ENCODE measurements around the gene IL18RAP.

The IL18RAP gene

GRCh38 chr2:102463160-102463559 is 40.2 kb downstream of the IL18RAP start:
- no peak for DNase-seq

GRCh38 chr2:102470168-102470567 is 47.2 kb downstream of the IL18RAP start:
- DNase-seq: no peak

GRCh38 chr2:102473020-102473419 is 50.1 kb downstream of the IL18RAP start, which contains the start of gene SLC9A4:
SLC9A4 (plus strand) TSS chr2:102473226; CDS start chr2:102473760, 534 bp downstream.
- DNase-seq: peak; percentile 6

GRCh38 chr2:102473631-102474030 is 50.7 kb downstream of the IL18RAP start:
- DNase-seq: no peak

- no peak for DNase-seq
Observed at GRCh38 chr2:102474785-102475184, 51.8 kb downstream of the IL18RAP start.

- no peak for DNase-seq
Observed at GRCh38 chr2:102478686-102479470, 55.9 kb downstream of the IL18RAP start.

- DNase-seq: no peak
Observed at GRCh38 chr2:102480285-102481195, 57.6 kb downstream of the IL18RAP start.

GRCh38 chr2:102481931-102482330 is 59.0 kb downstream of the IL18RAP start:
- DNase-seq: no peak

- DNase-seq: no peak
Observed at GRCh38 chr2:102483086-102483485, 60.1 kb downstream of the IL18RAP start.

GRCh38 chr2:102484310-102485061 is 61.5 kb downstream of the IL18RAP start:
- DNase-seq: no peak

GRCh38 chr2:102485147-102485785 is 62.3 kb downstream of the IL18RAP start:
- no peak for DNase-seq

GRCh38 chr2:102486941-102487702 is 64.2 kb downstream of the IL18RAP start:
- no peak for DNase-seq

- DNase-seq: no peak
Observed at GRCh38 chr2:102487761-102488462, 65.0 kb downstream of the IL18RAP start.

- DNase-seq: peak; percentile 29
Observed at GRCh38 chr2:102489646-102490045, 66.7 kb downstream of the IL18RAP start.

GRCh38 chr2:102492006-102492405 is 69.0 kb downstream of the IL18RAP start:
- DNase-seq: no peak

GRCh38 chr2:102494570-102494969 is 71.6 kb downstream of the IL18RAP start:
- no peak for DNase-seq

- no peak for DNase-seq
Observed at GRCh38 chr2:102498414-102498813, 75.5 kb downstream of the IL18RAP start.

GRCh38 chr2:102499558-102499957 is 76.6 kb downstream of the IL18RAP start:
- no peak for DNase-seq

All from GDM1 (cell line).